Measurements from ENCODE around the gene NOVA2. TPM values are rescaled to one million over a fixed set of nuclear protein-coding genes. Genes with fewer than 3 reads are reported as not detected.

NOVA2 gene
- total RNA-seq, 1 donor from 2014 or later = 9.9 TPM

Small RNA genes lying within 50 kb of the gene (microRNA-seq; reads per million reads assigned to microRNA genes)
- gene MIR769 = 275 reads per million, percentile 70 among the genes with 10 or more reads in this experiment

Other genes starting within 250 kb of the NOVA2 start
- 23.6 TPM for gene FBXO46, start 243.0 kb downstream of the NOVA2 start, total RNA-seq
- not detected for gene MEIOSIN, start 240.4 kb downstream of the NOVA2 start, total RNA-seq
- gene SIX5, start 204.6 kb downstream of the NOVA2 start, total RNA-seq = 26.3 TPM
- 77.9 TPM for gene DMPK, start 191.4 kb downstream of the NOVA2 start, total RNA-seq
- 57.4 TPM for gene DMWD, start 181.0 kb downstream of the NOVA2 start, total RNA-seq
- gene RSPH6A, start 158.6 kb downstream of the NOVA2 start, total RNA-seq = 0.18 TPM
- 60.9 TPM for gene SYMPK, start 110.7 kb downstream of the NOVA2 start, total RNA-seq
- gene FOXA3, start 109.5 kb downstream of the NOVA2 start, total RNA-seq = not detected
- 21.0 TPM for gene IRF2BP1, start 87.7 kb downstream of the NOVA2 start, total RNA-seq
- gene MYPOP, start 71.3 kb downstream of the NOVA2 start, total RNA-seq = 8.6 TPM
- not detected for gene NANOS2, start 59.1 kb downstream of the NOVA2 start, total RNA-seq
- 17.8 TPM for gene CCDC61, start 21.6 kb upstream of the NOVA2 start, total RNA-seq
- 3.2 TPM for gene PGLYRP1, start 49.2 kb upstream of the NOVA2 start, total RNA-seq
- 0.94 TPM for gene IGFL4, start 67.1 kb upstream of the NOVA2 start, total RNA-seq
- not detected for gene IGFL3, start 150.8 kb upstream of the NOVA2 start, total RNA-seq
- gene IGFL2, start 174.4 kb upstream of the NOVA2 start, total RNA-seq = 0.85 TPM